PC-3 (cell line): ENCODE data around the gene DNAJB11.

Experiments
- CTCF ChIP-seq: fragments of 300-600 bp; sonication (generic); conservative IDR thresholded peaks from 2 replicates; pipeline ENCODE4 v1.5.1; 2017; ENCODE audit warnings: antibody characterized with exemption, low read depth, mild to moderate bottlenecking, low read length
- EZH2phosphoT487 ChIP-seq: fragments of 300-600 bp; sonication (generic); IDR thresholded peaks from 2 replicates; pipeline ENCODE4 v1.6.1; 2018; ENCODE audit warnings: mild to moderate bottlenecking, antibody characterized with exemption, low read length, borderline replicate concordance

- TF ChIP-seq CTCF (no peak), EZH2phosphoT487 (no peak)
These were observed 51.6 kb downstream of the DNAJB11 start for GRCh38 chr3:186621894-186622650.
